GM23248 (cell line): ENCODE measurements around the gene CD93. TPM values are rescaled to one million over a fixed set of nuclear protein-coding genes. Genes with fewer than 3 reads are reported as not detected.

Experiments used
- DNase-seq: peaks from one replicate; pipeline ENCODE4 v3.0.0-alpha.2; 2015
- H2AFZ ChIP-seq: fragments of 200-600 bp; sonication (generic); 2 replicates; pipeline ENCODE4 v1.6.1; 2016; ENCODE audit warnings: antibody characterized with exemption
- H3F3A ChIP-seq: fragments of 200-600 bp; sonication (generic); 2 replicates; pipeline ENCODE4 v1.6.1; 2016; ENCODE audit warnings: mild to moderate bottlenecking, antibody characterized with exemption, mixed run types; ENCODE audit not compliant: insufficient read depth
- H3K27ac ChIP-seq: fragments of 200-600 bp; sonication (generic); 2 replicates; pipeline ENCODE4 v1.5.1; 2016; ENCODE audit warnings: mild to moderate bottlenecking
- H3K27me3 ChIP-seq: fragments of 200-600 bp; sonication (generic); replicated peaks from 2 replicates; pipeline ENCODE4 v1.6.1; 2016; ENCODE audit warnings: mild to moderate bottlenecking; ENCODE audit not compliant: insufficient read depth
- H3K36me3 ChIP-seq: fragments of 200-600 bp; sonication (generic); 2 replicates; pipeline ENCODE4 v1.6.1; 2016; ENCODE audit warnings: low read depth, mild to moderate bottlenecking
- H3K4me1 ChIP-seq: fragments of 200-600 bp; sonication (generic); 2 replicates; pipeline ENCODE4 v1.6.1; 2016; ENCODE audit warnings: mild to moderate bottlenecking; ENCODE audit not compliant: insufficient read depth
- H3K4me2 ChIP-seq: fragments of 200-600 bp; sonication (generic); one replicate; pipeline ENCODE4 v1.6.1; 2016; ENCODE audit warnings: mild to moderate bottlenecking; ENCODE audit not compliant: unreplicated experiment
- H3K4me3 ChIP-seq: fragments of 200-600 bp; sonication (generic); 2 replicates; pipeline ENCODE4 v1.5.1; 2016; ENCODE audit warnings: mild to moderate bottlenecking
- H3K79me2 ChIP-seq: fragments of 200-600 bp; sonication (generic); 2 replicates; pipeline ENCODE4 v1.6.1; 2016; ENCODE audit warnings: mild to moderate bottlenecking; ENCODE audit not compliant: insufficient read depth
- H3K9ac ChIP-seq: fragments of 200-600 bp; sonication (generic); 2 replicates; pipeline ENCODE4 v1.6.1; 2016; ENCODE audit warnings: mild to moderate bottlenecking
- H3K9me2 ChIP-seq: fragments of 200-600 bp; sonication (generic); 2 replicates; pipeline ENCODE4 v1.6.1; 2016; ENCODE audit warnings: mixed run types, mild to moderate bottlenecking, moderate library complexity; ENCODE audit not compliant: insufficient read depth
- H3K9me3 ChIP-seq: fragments of 200-600 bp; sonication (generic); one replicate; pipeline ENCODE4 v1.6.1; 2017; ENCODE audit warnings: low read depth
- H4K20me1 ChIP-seq: fragments of 200-600 bp; sonication (generic); 2 replicates; pipeline ENCODE4 v1.6.0; 2016; ENCODE audit not compliant: insufficient read depth
- EZH2 ChIP-seq: fragments of 200-600 bp; sonication (generic); IDR thresholded peaks from 2 replicates; pipeline ENCODE4 v1.6.1; 2018; ENCODE audit warnings: antibody characterized with exemption, mild to moderate bottlenecking; ENCODE audit not compliant: insufficient read depth, poor library complexity, severe bottlenecking
- EZH2phosphoT487 ChIP-seq: fragments of 200-600 bp; sonication (generic); IDR thresholded peaks from 2 replicates; pipeline ENCODE4 v1.6.1; 2018; ENCODE audit warnings: antibody characterized with exemption, moderate library complexity, mild to moderate bottlenecking, low read depth; ENCODE audit not compliant: insufficient read depth
- WGBS, 2 experiments: methylation state at CpG; one replicate each; pipeline ENCODE4 v1.1.6; 2015 to 2017; ENCODE audit warnings: low lambda C conversion rate in 2 of 2, low coverage in 1 of 2; ENCODE audit errors: missing lambda C conversion rate in 2 of 2; 5-methylcytosine and 5-hydroxymethylcytosine counted together
- in situ Hi-C: fragments of 300-500 bp; cut with MboI; formaldehyde crosslinking; loops from 2 replicates; pipeline ENCODE4 v1.15.0; 2020
- polyA plus RNA-seq: library from polyadenylated mRNA; unstranded; fragments of >200 nt; fragmentation: Nextera tagmentation; extraction: Ambion mirVana; gene quantifications from 2 replicates; pipeline ENCODE4 v1.2.1, GENCODE V29; 2016
- total RNA-seq: library from RNA; depleted of rRNA; stranded (reverse); fragments of >200 nt; shearing (Covaris generic); gene quantifications from 2 replicates; pipeline ENCODE4 v1.2.3, GENCODE V29; 2014

CD93 gene
- total and polyA plus RNA-seq, 2 experiments from 2014 or later: 0.03 TPM; not detected in 1

DNA sequence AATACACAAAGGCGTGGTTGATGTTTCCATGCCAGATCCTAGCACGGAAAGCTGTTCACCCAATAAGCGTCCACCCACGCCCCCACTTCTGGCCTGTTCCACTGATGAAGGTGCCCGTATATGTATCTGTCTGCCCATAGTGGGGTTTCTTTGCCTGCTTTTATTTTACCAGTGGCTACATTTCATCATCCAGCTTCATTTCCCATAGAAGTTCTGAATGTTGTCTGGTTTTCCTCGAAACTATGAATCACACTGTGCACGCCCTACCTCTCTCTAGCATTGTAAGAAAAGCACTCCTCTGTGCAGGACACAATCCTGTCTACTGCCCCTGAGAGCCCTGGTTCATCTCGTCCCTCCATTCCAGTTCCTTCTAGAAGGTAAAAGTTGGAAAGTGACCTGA, 8.8 kb upstream of the CD93 start:
- H4K20me1 ChIP-seq: no peaks in the 10 kb centered on the region
- TF ChIP-seq EZH2: no peak
- no peak for TF ChIP-seq EZH2phosphoT487
- peaks cover 11% of the 10 kb centered on the region for H3K27me3 ChIP-seq
- WGBS, 2 experiments: 87 to 88% methylated on average over 8 of the region's 8 CpGs
- no peaks in the 10 kb centered on the region for H3K9me3 ChIP-seq
- no peaks in the 10 kb centered on the region for H3K79me2 ChIP-seq
- H3K4me1 ChIP-seq: no peaks in the 10 kb centered on the region
- H3K9me2 ChIP-seq: no peaks in the 10 kb centered on the region
- no peak for DNase-seq
- no peaks in the 10 kb centered on the region for H3K36me3 ChIP-seq
- H3K9ac ChIP-seq: no peak overlapping the region
- H3K4me2 ChIP-seq: no peak overlapping the region
- H3K4me3 ChIP-seq: no peak overlapping the region
- in situ Hi-C loops: no loop called here
- no peak overlapping the region for H2AFZ ChIP-seq
- no peaks in the 10 kb centered on the region for H3F3A ChIP-seq
- no peak overlapping the region for H3K27ac ChIP-seq

DNA sequence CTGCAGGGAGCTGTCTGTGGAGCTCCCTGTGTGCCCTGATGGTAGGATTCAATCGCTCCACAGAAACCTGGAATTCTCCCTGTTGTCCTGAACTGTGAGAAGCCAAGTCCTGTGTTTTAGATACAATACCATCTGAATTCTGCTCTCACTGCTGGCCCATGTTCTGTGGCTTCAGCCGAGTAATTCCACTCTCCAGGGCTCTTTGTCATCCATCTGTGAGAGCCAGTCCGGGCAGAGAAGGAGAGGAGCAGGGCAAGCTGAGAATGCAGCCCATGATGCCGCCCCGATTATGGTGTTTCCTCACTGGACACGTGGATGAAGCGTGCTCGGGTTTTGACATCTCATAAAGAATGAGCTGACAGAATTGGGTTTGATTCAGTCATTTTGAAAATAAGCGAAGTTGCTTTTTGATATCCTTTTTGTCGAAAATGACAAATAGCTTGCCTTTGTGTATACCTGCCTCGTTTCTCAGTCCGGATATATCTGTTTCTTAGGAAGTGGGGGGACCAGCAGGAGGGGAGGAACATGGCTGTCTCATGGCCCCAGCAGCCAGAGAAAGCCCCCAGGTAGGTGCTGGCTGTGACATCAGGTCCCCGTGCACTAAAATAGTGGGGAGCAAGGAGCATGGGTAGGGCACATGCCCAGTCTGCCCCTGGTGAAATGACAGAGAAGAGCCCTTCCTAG, 8.2 kb upstream of the CD93 start:
- Histone ChIP-seq H4K20me1 (no peaks in the 10 kb centered on the region), H3K36me3 (no peaks in the 10 kb centered on the region), H3K27ac (no peak overlapping the region), H3K27me3 (peaks cover 11% of the 10 kb centered on the region), H3K4me2 (no peak overlapping the region), H3K4me1 (no peaks in the 10 kb centered on the region), H3K9me3 (no peaks in the 10 kb centered on the region), H3K4me3 (no peak overlapping the region), H2AFZ (no peak overlapping the region), H3K79me2 (no peaks in the 10 kb centered on the region), H3K9me2 (no peaks in the 10 kb centered on the region), H3K9ac (no peak overlapping the region), H3F3A (no peaks in the 10 kb centered on the region)
- WGBS, 2 experiments: 72 to 74% methylated on average over 13 of the region's 13 CpGs
- no peak for TF ChIP-seq EZH2
- TF ChIP-seq EZH2phosphoT487: no peak
- in situ Hi-C loops: no loop called here
- DNase-seq: no peak

DNA sequence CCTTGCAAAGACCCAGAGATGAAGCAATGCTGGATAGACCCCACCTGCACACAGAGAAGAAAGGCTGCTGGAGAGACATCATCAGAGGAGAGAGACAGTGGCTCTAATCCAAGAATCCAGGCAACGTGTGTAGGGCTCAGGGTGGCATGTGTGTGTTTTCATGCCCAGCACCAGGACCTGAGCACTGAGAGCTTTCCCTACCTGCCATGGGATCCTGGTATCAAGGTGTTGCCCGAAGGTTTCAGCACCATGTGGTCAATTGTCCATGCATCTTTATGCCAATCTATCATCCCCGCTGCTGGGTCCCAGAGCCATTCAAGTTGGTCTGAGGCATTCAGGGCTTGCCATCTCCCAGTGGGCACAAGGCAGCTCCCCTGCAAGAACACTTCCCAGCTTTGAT, 7.5 kb upstream of the CD93 start:
- TF ChIP-seq EZH2 (no peak), EZH2phosphoT487 (no peak)
- H3K9me3 ChIP-seq: no peaks in the 10 kb centered on the region
- H3K27me3 ChIP-seq: peaks cover 11% of the 10 kb centered on the region
- H3K4me1 ChIP-seq: no peaks in the 10 kb centered on the region
- H3K9me2 ChIP-seq: no peaks in the 10 kb centered on the region
- H3K9ac ChIP-seq: no peak overlapping the region
- H3F3A ChIP-seq: no peaks in the 10 kb centered on the region
- 58 to 64% methylated on average over 3 of the region's 3 CpGs for WGBS, 2 experiments
- in situ Hi-C loops: no loop called here
- H3K36me3 ChIP-seq: no peaks in the 10 kb centered on the region
- no peak overlapping the region for H3K4me2 ChIP-seq
- H3K79me2 ChIP-seq: no peaks in the 10 kb centered on the region
- H3K4me3 ChIP-seq: no peak overlapping the region
- H4K20me1 ChIP-seq: no peaks in the 10 kb centered on the region
- no peak overlapping the region for H3K27ac ChIP-seq
- DNase-seq: no peak
- H2AFZ ChIP-seq: no peak overlapping the region

DNA sequence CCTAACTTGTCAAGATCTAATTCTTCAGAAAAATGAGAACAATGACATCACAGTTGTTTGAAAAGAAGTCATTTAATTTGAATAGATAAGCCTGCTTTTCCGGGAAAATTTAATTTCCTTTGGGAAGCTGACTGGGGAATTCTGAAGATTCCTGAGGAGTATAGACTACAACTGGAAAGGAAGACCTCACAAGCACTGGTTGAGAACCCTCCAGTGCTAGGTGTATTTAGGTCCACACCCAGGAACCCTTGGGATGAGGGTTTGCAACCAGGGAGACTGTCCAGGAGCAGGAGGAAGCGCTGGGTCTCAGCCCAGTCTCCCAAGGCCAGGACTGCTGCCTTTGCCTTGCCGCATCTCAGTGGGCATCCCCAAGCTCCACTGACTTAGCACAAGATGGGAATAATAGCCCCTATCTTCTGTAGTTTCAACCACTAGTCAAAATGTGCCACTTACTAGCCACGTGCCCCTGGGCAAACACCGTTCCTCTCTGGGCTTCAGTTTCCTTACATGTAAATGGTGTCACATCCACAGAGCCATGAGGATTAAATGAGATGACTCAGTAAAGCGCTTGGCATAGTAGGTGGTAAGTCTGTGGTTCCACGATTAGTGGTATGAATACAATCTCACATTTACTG, 6.9 kb upstream of the CD93 start:
- no peak for TF ChIP-seq EZH2phosphoT487
- in situ Hi-C loops: no loop called here
- Histone ChIP-seq H3K9me2 (no peaks in the 10 kb centered on the region), H3K36me3 (no peaks in the 10 kb centered on the region), H4K20me1 (no peaks in the 10 kb centered on the region), H3K27me3 (peaks cover 11% of the 10 kb centered on the region), H3K79me2 (no peaks in the 10 kb centered on the region), H3F3A (no peaks in the 10 kb centered on the region), H3K4me2 (no peak overlapping the region), H3K27ac (no peak overlapping the region), H2AFZ (no peak overlapping the region), H3K9me3 (no peaks in the 10 kb centered on the region), H3K9ac (no peak overlapping the region), H3K4me1 (no peaks in the 10 kb centered on the region), H3K4me3 (no peak overlapping the region)
- 81 to 82% methylated on average over 7 of the region's 7 CpGs for WGBS, 2 experiments
- no peak for DNase-seq
